GM06990 (cell line): Measurements from ENCODE around the gene KRT77.

Experiments
- DNase-seq: peaks from one replicate; pipeline ENCODE4 v3.0.0-alpha.2; 2011; ENCODE audit not compliant: insufficient read length; ENCODE audit errors: extremely low read depth
- H3K27me3 ChIP-seq: replicated peaks from 2 replicates; pipeline ENCODE4 v1.6.0; 2011; ENCODE audit warnings: low read length; ENCODE audit not compliant: control insufficient read depth, insufficient read depth
- H3K36me3 ChIP-seq: 2 replicates; pipeline ENCODE4 v1.5.1; 2011; ENCODE audit warnings: low read length; ENCODE audit not compliant: control insufficient read depth, insufficient read depth
- H3K4me3 ChIP-seq: replicated peaks from 2 replicates; pipeline ENCODE4 v1.5.1; 2011; ENCODE audit warnings: low read depth, mild to moderate bottlenecking, control low read depth, low read length
- TF ChIP-seq, protein P1 (sequence below): IDR thresholded peaks from 2 replicates; pipeline ENCODE4 v1.5.1; 2011; ENCODE audit warnings: low read length, control low read depth, mild to moderate bottlenecking, inconsistent platforms; ENCODE audit not compliant: insufficient read depth, poor library complexity, severe bottlenecking

Gene KRT77

DNA sequence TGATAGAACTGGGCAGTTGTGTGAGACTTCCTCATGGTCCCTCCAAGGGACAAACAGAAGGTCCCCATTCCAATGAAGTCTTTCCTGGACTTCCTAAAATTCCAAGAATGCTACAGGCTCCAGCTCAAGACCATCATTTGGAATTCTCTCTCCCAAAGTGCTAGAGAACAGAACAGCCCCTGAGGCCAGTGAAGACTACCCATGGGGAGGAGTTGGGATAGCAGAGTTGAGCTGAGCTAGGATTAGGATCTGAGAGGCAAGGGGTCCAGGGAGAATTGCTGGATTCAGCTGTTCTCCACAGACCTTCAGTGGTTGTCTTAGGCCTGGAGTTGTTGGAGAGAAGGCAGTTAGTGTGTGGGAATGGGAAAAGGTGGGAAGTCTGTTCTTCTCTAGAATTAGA lies 33.9 kb downstream of the KRT77 start:
- Histone ChIP-seq H3K36me3 (no peaks in the 10 kb centered on the region), H3K4me3 (no peak overlapping the region), H3K27me3 (no peaks in the 10 kb centered on the region; the same call in 1 of the 2 replicates)
- TF ChIP-seq, protein P1, sequence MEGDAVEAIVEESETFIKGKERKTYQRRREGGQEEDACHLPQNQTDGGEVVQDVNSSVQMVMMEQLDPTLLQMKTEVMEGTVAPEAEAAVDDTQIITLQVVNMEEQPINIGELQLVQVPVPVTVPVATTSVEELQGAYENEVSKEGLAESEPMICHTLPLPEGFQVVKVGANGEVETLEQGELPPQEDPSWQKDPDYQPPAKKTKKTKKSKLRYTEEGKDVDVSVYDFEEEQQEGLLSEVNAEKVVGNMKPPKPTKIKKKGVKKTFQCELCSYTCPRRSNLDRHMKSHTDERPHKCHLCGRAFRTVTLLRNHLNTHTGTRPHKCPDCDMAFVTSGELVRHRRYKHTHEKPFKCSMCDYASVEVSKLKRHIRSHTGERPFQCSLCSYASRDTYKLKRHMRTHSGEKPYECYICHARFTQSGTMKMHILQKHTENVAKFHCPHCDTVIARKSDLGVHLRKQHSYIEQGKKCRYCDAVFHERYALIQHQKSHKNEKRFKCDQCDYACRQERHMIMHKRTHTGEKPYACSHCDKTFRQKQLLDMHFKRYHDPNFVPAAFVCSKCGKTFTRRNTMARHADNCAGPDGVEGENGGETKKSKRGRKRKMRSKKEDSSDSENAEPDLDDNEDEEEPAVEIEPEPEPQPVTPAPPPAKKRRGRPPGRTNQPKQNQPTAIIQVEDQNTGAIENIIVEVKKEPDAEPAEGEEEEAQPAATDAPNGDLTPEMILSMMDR: no peak
- no peak for DNase-seq

- Histone ChIP-seq H3K27me3 (no peaks in the 10 kb centered on the region; the same call in 1 of the 2 replicates), H3K36me3 (no peaks in the 10 kb centered on the region), H3K4me3 (no peak overlapping the region)
- DNase-seq: no peak
- TF ChIP-seq, protein P1: no peak
Measured at GRCh38 chr12:52667931-52668330, 35.4 kb downstream of the KRT77 start.

DNA sequence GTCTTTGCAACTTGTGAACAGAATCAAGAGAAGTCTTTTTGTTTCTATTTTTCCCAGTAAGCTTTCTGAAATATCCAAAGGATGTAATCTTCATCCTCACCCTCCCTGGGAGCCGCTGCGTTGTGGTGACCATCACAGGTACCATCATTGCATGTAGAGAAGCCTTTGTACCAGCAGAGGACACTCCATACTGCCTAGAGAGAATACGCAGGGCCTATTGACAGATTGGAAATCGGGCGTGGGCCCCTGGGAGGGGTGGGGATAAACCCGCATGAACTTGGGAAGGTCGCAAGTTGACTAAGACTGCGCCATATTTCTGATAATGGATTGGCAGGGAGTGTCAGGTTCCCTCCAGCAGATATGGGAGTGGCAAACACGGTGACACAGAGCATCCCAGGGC lies 35.8 kb downstream of the KRT77 start:
- Histone ChIP-seq H3K4me3 (no peak overlapping the region), H3K36me3 (no peaks in the 10 kb centered on the region), H3K27me3 (no peaks in the 10 kb centered on the region; the same call in 1 of the 2 replicates)
- TF ChIP-seq, protein P1: peak; percentile 35
- no peak for DNase-seq

DNA sequence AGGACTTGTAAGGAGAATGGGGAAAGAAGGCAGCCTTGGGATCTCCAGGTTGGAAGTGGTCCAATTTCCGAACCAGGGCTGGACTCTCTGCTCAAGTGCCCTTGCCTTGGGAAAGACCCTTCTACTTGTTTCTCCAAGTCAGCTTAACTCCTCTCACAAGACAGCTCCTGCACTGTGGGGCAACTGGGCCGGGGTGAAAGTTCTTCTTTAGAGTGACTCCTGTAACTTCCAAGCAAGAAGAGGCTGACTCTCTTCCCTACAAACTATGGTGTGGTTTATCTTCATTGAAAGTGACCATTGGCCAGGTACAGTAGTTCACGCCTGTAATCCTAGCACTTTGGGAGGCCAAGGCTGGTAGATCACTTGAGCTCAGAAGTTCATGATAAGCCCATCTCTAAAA lies 36.9 kb downstream of the KRT77 start:
- DNase-seq: no peak
- no peaks in the 10 kb centered on the region; the same call in 1 of the 2 replicates for H3K27me3 ChIP-seq
- no peaks in the 10 kb centered on the region for H3K36me3 ChIP-seq
- H3K4me3 ChIP-seq: no peak overlapping the region
- TF ChIP-seq, protein P1: no peak

- Histone ChIP-seq H3K36me3 (no peaks in the 10 kb centered on the region), H3K4me3 (no peak overlapping the region), H3K27me3 (peaks cover 1% of the 10 kb centered on the region)
- TF ChIP-seq, protein P1: no peak
- no peak for DNase-seq
Measured at GRCh38 chr12:52663420-52663819, 39.9 kb downstream of the KRT77 start.

DNA sequence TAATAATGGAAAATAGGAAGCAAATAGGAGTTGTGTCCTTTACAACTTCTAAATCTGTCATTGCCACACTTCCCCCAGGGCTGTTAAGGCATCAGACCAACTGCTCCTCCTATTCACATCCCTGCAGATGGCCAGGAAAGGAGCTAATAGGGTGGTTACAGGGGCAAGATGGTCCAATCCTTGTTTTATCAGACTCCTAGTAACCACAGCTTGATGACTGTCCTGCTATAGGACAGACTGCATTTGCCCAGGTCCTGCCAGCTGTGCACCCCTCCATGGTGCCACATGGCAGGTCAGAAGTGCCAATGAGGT lies 40.5 kb downstream of the KRT77 start:
- TF ChIP-seq, protein P1: no peak
- Histone ChIP-seq H3K36me3 (no peaks in the 10 kb centered on the region), H3K4me3 (no peak overlapping the region), H3K27me3 (peaks cover 1% of the 10 kb centered on the region)
- DNase-seq: no peak
